Limb (tissue), 2 donors: ENCODE measurements around the gene COL9A3.
A peak's percentile ranks its signal among the peaks of the same experiment; 100 is the strongest.

Experiments used
- DNase-seq, 2 donors: peaks; one replicate each; pipeline ENCODE4 v3.0.0-alpha.2; 2016; ENCODE audit errors: extremely low spot score in 2 of 2

Gene COL9A3

DNA sequence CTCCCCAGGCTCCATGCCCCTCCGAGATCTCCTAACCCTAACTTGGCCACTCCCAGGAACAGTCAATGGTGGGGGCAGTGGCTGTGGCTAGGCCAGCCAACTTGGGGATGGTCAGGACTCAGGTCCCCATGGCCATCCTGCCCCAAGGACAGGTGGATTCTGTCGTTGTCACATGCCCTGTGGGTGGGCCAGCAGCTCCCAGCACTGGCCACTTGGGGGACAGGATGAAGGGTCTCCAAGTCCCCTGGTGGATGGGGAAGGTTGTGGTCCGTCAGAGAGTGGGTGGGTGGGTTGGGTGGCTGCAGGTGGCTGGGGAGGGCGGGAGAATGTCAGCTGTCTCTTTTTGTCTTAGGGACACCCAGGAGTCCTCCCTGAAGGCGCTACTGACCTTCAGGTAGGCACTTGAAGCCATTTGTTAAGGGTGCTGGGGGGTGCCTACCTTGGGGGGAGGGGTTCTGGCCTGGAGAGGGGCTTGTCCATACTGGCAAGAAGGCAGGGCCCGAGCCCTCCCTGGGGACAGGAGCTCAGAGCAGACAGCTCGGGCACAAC, 5.5 kb downstream of the COL9A3 start:
- DNase-seq = no peak

DNA sequence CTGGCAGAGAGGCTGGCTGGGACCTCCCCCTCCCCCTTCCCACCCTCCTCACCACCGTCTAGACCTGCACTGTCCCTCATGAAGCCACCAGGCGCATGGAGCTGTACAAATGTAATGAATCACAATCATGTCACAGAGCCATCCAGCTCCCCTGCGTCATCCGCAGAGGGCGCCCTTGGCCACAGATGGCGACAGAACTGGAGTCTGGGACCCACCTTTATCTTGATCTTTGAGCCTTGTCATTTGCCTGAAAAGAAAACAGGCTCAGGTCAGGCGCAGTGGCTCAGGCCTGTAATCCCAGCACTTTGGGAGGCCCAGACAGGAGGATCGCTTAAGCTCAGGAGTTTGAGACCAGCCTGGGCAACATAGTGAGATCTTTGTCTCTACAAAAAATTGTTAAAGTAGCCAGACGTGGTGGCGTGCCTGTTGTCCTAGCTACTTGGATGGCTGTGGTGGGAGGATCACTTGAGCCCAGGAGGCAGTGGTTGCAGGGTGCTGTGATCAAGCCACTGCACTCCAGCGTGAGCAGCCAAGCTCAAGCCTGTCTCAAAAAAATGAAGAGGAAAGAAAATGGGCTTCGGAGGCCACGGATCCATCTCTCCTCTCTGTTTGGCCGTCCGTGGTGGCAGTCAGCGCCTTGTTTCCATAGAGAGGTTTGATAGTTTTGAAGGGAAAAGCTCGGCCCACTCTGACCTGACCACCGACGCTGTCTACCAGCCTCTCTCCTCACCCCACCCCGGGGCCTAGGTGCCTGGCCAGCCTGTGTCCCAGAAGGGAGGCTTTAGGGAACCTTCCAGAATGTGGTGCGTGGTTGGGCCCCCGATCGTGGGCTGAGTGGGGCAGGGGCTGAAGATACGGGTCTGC, 6.2 kb downstream of the COL9A3 start:
- DNase-seq = no peak

DNA sequence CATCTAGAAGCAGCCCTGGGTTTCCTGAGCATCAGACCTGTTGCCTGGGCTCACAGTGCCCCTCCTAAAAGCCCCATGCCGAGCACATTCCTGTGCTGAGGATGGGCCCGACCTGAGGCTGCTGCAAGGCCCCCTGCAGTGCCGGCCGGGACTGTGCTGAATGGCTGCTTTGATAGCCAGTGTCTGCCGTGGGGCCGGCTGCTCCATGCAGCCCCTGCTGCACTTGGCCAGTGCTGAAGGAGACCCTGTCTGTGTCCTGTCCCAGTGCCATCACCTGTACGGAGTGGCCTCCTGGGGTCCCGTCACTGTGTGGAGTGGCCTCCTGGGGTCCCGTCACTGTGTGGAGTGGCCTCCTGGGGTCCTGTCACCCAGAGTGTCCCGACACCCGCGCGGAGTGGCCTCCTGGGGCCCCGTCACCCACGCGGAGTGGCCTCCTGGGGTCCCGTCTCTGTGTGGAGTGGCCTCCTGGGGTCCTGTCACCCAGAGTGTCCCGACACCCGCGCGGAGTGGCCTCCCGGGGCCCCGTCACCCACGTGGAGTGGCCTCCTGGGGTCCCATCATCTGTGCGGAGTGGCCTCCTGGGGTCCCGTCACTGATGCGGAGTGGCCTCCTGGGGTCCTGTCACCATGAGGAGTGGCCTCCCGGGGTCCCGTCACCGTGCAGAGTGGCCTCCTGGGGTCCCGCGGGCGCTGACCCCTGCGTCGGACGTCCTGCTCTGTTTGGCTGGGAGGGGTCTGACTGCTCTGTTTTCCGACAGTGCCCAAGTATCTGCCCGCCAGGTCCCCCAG, 7.0 kb downstream of the COL9A3 start:
- DNase-seq = no peak

DNA sequence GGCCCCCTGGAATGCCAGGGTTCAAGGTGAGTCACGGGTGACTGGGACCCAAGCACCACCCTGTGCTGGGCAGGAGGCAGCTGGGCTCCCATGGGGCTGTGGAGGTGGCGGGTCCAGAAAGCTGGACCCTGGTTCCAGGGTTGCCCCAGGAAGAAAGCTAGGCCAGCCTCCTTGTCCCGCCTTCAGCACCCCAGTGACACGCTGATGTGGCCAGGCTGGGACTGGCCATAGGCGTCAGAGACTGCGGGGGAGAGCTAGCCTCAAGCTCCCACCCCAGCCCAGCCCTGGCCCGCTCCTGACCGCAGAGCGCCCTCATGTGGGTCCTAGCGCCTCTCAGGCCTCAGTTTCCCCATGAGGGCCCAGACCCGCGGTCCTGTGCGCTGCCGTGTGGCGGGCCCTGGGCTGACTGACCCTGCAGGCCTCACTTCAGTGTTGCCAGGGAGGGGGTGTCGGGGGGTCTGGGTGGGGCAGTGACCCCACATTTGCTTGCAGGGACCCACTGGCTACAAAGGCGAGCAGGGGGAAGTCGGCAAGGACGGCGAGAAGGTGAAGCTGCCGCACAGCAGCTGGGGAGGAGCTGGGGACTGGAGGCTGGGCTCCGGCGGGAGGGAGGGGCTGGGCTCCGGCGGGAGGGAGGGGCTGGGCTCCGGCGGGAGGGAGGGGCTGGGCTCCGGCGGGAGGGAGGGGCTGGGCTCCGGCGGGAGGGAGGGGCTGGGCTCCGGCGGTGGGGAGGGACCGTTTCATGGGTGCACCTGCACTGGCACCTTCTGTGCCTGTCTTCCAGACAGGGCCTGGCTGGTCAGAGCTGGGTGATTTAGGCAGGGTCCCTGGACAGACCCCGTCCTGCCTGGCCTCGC, 7.9 kb downstream of the COL9A3 start:
- no peak for DNase-seq

DNA sequence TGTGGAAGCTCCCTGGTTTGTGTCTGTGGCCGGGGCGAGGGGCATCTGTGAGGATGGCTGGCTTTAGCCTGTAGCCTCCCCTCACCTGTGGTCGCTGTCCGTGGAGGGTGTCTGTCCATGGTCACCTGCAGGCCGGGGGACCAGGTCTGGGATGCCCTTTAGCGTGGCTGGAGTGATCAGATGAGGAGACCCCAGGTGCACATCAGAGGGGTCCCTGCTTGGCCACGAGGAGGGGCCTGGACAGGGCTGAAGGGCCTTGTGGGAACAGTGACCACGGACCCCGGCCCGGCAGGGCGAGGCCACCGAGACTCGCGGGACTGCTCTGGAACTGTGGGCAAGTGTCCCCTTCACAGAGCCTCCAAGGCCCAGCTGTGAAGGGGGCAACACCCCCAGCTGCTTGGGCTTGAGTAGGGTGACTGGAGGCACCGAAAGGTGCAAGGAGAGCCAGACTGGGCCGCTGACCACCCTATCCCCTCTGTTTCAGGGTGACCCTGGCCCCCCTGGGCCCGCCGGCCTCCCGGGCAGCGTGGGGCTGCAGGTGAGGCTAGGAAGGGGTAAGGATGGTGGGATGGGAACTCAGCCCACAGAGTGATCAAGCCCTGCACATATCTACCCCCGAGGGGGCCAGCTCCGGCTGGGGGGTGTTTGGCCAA, 8.6 kb downstream of the COL9A3 start:
- no peak for DNase-seq

DNA sequence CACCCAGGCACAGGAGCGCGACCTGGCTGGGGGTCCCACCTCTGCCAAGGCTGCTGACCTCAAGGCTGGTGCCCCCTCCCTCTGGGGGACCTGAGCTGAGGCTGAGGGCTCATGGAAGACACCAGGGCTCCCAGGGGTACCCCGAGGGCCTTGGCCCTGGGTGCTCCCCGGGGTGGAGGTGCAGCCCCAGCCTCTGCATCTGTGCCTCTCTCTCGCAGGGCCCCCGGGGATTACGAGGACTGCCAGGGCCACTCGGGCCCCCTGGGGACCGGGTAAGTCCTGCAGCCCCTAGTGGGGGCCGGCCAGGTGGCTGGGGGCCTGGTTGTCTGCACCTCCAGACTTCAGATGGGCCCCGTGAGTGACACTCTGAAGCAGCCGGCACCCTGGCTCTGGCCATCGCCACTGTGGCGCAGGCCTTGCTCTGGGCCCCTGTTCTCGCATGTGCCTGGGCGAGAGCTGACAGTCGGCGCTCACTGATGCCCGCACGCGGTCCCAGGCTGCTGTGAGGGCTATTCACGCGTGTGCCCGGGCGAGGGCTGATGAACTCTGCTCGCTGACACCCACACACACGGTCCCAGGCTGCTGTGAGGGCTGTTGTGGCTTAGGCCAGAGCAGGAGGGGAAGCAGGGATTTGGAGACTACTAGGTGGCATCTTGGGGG, 9.3 kb downstream of the COL9A3 start:
- no peak for DNase-seq

DNA sequence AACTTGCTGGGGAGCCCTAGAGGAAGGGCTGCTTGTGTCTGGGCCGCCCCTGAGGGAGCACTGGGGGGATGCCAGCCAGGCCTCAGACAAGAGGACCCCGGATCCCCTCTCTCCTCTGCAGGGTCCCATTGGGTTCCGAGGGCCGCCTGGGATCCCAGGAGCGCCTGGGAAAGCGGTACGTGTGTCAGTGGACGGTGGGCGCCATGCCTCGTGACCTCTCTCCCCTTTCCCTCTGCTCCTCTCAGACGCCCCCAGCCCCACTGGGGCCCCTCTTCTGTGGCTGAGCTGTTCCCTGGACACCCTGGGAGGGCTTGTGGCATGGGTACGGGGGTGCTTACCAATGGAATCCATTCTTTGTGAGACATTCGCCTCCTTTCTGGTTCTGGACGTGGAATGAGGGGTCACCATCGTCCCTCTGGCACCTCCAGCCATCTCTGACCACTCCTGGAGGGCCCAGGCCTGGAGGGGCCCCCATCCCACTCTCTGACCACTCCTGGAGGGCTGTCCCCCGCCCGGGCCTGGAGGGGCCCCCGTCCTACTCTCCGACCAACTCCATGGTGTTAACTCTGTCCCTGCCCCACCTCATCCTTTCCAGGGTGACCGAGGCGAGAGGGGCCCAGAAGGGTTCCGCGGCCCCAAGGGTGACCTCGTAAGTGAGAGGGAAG, 9.9 kb downstream of the COL9A3 start:
- peak in 1 of 2 donors; percentile 32 for DNase-seq

DNA sequence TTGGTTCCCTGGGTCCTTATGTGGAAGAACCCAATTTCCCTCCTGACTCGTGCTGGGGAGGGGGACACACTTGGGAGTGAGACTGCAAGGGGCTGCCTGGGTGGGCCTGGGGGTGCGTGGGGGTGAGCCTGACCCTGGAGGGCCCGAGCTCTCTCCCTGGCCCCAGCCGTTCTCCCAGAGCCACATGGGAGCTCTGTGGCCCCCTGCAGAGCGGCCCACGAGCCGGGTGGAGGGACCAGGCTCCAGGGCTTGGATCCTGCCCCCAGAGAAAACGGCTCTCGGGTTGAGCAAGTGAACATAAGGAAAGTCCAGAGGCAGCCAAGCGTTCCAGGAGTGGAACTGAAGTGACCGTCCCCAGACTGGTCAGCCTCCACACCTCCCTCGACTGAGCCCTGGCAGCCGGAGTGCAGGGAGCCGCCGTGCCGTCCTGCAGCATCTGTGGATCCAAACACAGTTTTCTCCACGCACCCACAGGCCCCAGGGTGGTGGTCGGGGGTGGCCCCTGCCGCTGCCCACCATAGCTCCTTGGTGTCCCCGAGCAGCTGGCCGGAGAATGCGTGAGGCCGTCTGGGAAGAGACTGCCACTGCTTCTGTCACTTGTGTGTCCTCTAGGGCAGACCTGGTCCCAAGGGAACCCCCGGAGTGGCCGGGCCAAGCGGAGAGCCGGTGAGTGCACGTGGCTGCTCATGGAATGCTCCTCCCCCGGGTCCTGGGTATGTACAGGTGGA, 10.6 kb downstream of the COL9A3 start:
- peak in 1 of 2 donors; percentile 40 for DNase-seq

DNA sequence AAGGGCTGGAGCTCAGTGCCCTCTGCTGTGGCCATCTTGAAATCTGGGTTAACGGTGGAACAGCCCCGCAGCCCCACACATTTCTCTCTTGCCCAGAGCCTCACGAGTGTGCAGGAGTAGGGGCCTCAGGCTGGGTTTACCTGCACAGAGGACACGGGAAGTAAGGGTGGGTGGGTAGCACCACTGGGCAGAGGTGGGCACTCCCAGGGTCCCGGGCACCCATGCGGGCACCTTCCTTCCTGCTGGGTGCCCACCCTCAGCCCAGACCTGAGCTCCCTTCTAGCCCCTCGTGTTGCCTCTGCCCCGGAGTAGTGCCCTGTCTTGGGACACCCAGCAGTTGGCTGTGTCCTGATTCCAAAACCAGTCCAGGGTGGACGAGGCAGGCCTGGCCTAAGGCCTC, 11.2 kb downstream of the COL9A3 start:
- DNase-seq = no peak

DNA sequence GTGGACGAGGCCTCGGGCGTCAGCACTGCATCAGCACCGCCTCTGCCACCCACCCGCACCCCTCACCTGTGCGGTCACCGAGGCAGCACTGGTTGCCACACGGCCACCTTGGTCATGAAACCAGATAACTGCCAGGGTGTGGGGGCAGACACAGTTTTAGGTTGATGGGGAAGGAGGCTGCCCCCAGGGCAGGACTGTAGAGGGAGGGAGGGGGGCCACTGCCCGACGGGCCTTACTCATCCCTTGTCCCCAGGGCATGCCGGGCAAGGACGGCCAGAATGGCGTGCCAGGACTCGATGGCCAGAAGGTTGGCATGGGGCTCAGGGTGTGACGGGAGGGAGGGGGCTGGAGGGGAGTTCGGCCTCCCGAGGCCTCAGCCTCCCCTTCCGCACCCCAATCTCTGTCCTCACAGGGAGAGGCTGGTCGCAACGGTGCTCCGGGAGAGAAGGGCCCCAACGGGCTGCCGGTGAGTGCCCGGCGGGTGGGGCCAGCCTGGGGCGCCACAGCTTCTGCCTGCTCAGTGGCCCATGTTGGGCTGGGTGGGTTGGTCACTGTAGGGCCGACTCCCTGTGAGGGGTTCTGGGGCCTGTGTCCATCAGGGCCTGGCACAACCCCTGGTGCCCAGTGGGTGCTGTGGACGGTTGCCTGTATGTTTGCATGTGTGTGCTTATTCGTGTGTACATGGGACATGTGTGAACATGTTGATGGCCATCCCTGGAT, 11.8 kb downstream of the COL9A3 start:
- no peak for DNase-seq

DNA sequence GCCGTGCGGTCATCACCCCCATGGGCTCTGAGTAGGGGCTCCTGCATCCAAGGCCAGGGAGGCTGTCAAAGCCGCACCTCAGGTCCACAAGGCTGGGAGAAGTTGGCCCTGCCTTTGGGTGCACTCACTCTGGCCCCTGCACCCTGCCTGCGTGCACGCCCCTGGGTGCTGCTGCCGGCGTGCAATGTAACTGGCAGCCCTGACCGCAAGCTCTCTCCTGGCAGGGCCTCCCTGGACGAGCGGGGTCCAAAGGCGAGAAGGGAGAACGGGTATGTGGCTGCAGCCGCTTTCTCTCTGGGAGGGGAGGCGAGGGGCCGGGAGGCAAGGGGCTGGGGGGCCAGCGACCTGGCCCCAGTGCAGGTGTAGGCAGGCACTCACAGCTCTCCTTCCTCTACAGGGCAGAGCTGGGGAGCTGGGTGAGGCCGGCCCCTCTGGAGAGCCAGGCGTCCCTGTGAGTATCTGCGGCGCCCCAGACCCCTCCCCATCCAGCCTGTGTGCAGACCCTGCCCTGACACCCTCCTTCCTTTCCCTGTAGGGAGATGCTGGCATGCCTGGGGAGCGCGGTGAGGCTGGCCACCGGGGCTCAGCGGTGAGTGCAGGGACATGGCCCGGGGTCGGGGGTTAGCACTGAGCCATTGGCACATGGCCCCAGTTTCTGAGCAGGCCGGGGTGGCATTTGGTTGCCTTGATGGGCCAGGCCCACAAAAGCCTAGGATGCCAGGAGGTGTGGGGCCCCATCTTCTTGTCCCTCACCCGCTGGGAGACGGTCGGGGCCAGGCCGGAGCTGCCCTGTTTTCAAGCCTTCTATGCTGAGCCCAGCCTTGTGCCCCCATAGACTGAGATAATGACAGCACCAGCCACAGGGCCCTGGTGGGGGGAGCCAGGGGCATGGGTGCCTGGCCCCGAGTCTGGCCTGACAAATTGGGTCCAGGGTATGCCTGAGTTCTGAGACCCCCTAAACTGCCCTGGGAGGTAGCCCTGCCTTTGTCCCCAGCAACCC, 12.7 kb downstream of the COL9A3 start:
- DNase-seq = peak in 1 of 2 donors; percentile 30

DNA sequence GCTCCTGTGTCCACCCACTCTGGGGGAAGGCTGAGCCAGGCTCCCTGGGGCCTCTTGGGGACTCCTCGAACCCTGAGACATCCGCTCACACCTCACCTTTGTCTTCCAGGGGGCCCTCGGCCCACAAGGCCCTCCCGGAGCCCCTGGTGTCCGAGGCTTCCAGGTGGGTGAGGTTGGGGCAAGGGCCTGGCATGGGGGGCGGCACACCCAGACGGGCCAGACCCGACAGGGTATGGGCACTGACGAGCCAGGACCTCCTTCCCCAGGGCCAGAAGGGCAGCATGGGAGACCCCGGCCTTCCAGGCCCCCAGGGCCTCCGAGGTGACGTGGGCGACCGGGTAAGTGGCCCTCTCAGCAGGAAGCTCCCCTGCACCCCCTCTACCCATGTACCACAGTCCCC, 13.4 kb downstream of the COL9A3 start:
- DNase-seq = peak in 1 of 2 donors; percentile 28

DNA sequence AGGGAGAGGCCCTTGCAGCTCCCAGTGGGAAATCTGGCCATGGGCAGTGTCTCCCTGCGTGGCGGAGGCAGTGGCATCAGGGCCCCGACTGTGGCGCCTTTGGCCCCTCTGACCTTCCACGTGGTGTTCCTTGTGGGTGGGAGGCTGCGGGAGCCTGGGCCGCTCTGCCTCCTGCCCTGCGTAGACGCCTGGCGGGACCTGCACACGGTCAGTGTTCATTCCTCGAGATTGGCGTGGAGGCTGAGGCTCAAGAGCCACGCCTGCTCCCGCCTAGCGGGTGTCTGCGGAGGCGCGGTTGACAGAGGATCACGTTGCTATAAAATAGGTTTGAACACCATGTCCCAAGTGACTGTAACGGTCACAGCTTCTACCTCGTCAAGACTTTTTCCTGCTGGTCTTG, 14.0 kb downstream of the COL9A3 start:
- peak in 1 of 2 donors; percentile 26 for DNase-seq

DNA sequence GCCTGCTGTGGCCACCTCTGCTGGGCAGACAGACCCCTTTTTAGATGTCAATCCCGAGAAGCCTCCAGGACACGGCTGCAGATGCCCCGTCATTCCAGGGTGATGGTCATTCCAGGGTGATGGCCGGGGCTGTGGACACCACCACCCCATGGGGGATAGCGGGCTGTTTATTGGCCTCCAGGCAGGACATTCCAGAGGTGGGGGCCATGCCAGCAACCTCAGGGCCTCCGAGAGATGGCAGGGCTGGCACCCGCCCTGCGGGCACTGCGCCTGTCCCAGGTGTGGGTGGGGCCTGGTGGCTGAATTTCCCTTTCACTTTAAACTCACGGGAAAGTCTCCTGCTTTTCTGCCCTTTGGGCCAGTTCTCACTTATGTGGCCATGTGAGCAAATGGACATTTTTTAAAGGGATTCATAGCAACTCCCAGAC, 14.5 kb downstream of the COL9A3 start:
- DNase-seq = peak in 1 of 2 donors; percentile 35

DNA sequence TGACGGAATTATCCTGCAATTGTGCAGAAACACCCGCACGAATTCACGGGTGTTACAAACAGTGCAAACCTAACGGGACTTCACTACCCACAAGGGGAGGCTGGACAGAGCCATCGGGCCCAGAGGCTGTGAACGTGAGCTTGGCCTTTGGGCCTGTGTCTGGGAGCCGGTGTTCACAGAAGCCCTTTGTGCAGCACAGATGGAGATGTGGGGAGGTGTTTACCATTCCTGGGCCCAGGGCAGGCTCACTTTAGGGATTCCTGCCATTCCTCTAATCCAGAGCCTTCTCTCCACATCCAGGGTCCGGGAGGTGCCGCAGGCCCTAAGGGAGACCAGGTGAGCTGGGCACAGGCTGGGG, 15.0 kb downstream of the COL9A3 start:
- peak in 1 of 2 donors; percentile 35 for DNase-seq

DNA sequence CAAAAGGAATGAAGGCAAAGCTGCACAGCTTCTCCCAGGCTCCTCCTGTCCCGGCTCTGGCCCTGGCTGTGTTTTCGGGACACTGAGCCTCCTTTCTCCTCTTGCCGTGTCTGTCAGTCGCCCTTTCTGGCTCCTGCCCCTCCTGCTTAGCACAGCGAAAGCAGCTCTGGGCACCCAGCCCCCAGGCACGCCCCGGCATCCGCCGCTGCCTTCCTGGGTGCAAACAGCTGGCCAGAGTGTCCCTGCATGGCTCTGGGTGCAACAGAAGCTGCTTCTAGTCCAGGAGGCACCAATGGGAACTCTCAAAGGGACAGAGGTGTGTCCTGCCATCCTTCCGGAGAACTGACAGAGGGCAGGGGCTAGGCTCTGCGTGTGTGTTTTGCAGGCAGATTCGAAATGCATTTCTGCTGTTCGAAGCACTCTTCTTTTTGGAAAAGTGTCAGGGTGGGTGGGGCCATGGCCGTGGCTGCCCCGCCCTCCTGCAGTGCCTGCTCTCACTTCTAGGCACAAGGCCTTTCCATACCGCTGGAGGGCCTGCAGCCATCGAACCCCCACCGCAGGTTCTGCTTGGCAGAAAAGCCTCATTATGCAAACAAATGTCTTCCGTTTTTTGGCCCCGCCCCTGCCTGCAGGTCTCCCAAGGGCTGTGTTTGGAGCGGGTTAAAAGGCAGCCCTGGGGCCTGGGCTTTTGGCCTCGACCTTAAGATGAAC, 15.5 kb downstream of the COL9A3 start:
- DNase-seq = peak in 1 of 2 donors; percentile 45
